ENCODE data around the gene NFATC2IP. TPM values are rescaled to one million over a fixed set of nuclear protein-coding genes. Genes with fewer than 3 reads are reported as not detected.

Gene NFATC2IP
- total and polyA plus RNA-seq, 2 of the 13 experiments (the other 11 are each of a cell fraction or from before 2014, with no cell fraction given) = 32.1 to 48.5 TPM

GRCh38 chr16:28974437-28975157, 23.9 kb downstream of the NFATC2IP start, which contains the start of gene SPNS1 (continued):
- TF ChIP-seq ZBTB34 (CRISPR knock-in tag; IDR thresholded peaks at IDR 0.05) (no peak), ZC3H13 (CRISPR knock-in tag; IDR thresholded peaks at IDR 0.05) (peak; percentile 84), GATAD1 (CRISPR knock-in tag; IDR thresholded peaks at IDR 0.05) (peak; percentile 100), ZNF552 (CRISPR knock-in tag; IDR thresholded peaks at IDR 0.05; ENCODE audit: borderline replicate concordance) (no peak), MXD1 (CRISPR knock-in tag; IDR thresholded peaks at IDR 0.05) (peak; percentile 96), NFYB (CRISPR knock-in tag; IDR thresholded peaks at IDR 0.05) (peak; percentile 75), ZNF329 (CRISPR knock-in tag; IDR thresholded peaks at IDR 0.05; ENCODE audit: low read depth) (peak; percentile 85), CCAR2 (optimal IDR thresholded peaks at IDR 0.05; ENCODE audit: low read depth, low read length) (no peak), MIXL1 (CRISPR knock-in tag; IDR thresholded peaks at IDR 0.05) (no peak), GFI1 (CRISPR knock-in tag; IDR thresholded peaks at IDR 0.05; ENCODE audit: borderline replicate concordance) (no peak), ZBTB44 (CRISPR knock-in tag; IDR thresholded peaks at IDR 0.05) (peak; percentile 85; the same call in 1 of the 2 replicates), TCF7L2 (IDR thresholded peaks at IDR 0.05; ENCODE audit: low read depth, low read length) (no peak), TEAD3 (CRISPR knock-in tag; optimal IDR thresholded peaks at IDR 0.05; ENCODE audit: borderline replicate concordance) (peak; percentile 65), MEIS1 (CRISPR knock-in tag; IDR thresholded peaks at IDR 0.05; ENCODE audit: borderline replicate concordance) (peak; percentile 93), THYN1 (CRISPR knock-in tag; IDR thresholded peaks at IDR 0.05; ENCODE audit: borderline replicate concordance, low read depth) (no peak), ZNF615 (CRISPR knock-in tag; IDR thresholded peaks at IDR 0.05; ENCODE audit: borderline replicate concordance) (no peak), CENPT (CRISPR knock-in tag; IDR thresholded peaks at IDR 0.05; ENCODE audit: low read depth) (peak; percentile 70; the same call in 1 of the 2 replicates), ATF1 (CRISPR knock-in tag; IDR thresholded peaks at IDR 0.05) (peak; percentile 48; the same call in 1 of the 2 replicates), KDM5A (IDR thresholded peaks at IDR 0.05; ENCODE audit: borderline replicate concordance, low read length) (peak; percentile 100), SRF (IDR thresholded peaks at IDR 0.05; ENCODE audit: low read depth, low read length) (0 out of 2 replicates have a peak, but pooled peaks have one; percentile 41), ZNF136 (CRISPR knock-in tag; IDR thresholded peaks at IDR 0.05; ENCODE audit: low read depth) (peak; percentile 97; the same call in 1 of the 2 replicates), ISL2 (CRISPR knock-in tag; IDR thresholded peaks at IDR 0.05) (peak; percentile 93), MTERF4 (CRISPR knock-in tag; IDR thresholded peaks at IDR 0.05) (peak; percentile 83; the same call in 1 of the 2 replicates), ZNF292 (CRISPR knock-in tag; IDR thresholded peaks at IDR 0.05; ENCODE audit: borderline replicate concordance, low read depth) (no peak), SOX13 (IDR thresholded peaks at IDR 0.05) (no peak), SOX13 (CRISPR knock-in tag; conservative IDR thresholded peaks at IDR 0.05 in 1 of 2, IDR thresholded peaks at IDR 0.05 in 1 of 2) (peak in 1 of 2 experiments; percentile 63; a peak in 2 of 4 replicates), MTF2 (CRISPR knock-in tag; IDR thresholded peaks at IDR 0.05; ENCODE audit: borderline replicate concordance) (no peak)

Data from HepG2 (cell line).